HepG2 (cell line): ENCODE data around the gene RBM14. TPM values are rescaled to one million over a fixed set of nuclear protein-coding genes. Genes with fewer than 3 reads are reported as not detected.

Experiments used
- BCL3 ChIP-seq: sonication (generic); formaldehyde crosslinking; IDR thresholded peaks from 2 replicates; pipeline ENCODE4 v1.5.1; 2020; ENCODE audit warnings: mild to moderate bottlenecking, missing genetic modification reagents, moderate library complexity
- CC2D1A ChIP-seq: sonication (generic); formaldehyde crosslinking; IDR thresholded peaks from 2 replicates; pipeline ENCODE4 v1.8.1; 2023; ENCODE audit warnings: mild to moderate bottlenecking, missing genetic modification reagents
- CREB1 ChIP-seq, 2 experiments: fragments of 450-650 bp in 1 of 2; IDR thresholded peaks; 2 replicates each; pipeline ENCODE4 v1.6.1; 2016 to 2017; ENCODE audit warnings: control low read depth in 1 of 2, mild to moderate bottlenecking in 1 of 2, missing compliant biosample characterization in 1 of 2, missing genetic modification characterization in 1 of 2
- MAFK ChIP-seq, 2 experiments: IDR thresholded peaks in 1 of 2; conservative IDR thresholded peaks in 1 of 2; 2 replicates each; pipeline ENCODE4 v1.6.1; 2011; ENCODE audit warnings: improper control_type of control experiment in 2 of 2, low read length in 2 of 2
- NFIB ChIP-seq: sonication (generic); formaldehyde crosslinking; IDR thresholded peaks from 2 replicates; pipeline ENCODE4 v1.9.0; 2021; ENCODE audit warnings: missing genetic modification reagents, mild to moderate bottlenecking, borderline replicate concordance
- PREB ChIP-seq: sonication (generic); formaldehyde crosslinking; IDR thresholded peaks from 2 replicates; pipeline ENCODE4 v1.4.0; 2020; ENCODE audit warnings: missing genetic modification reagents
- ZFYVE20 ChIP-seq: sonication (generic); formaldehyde crosslinking; IDR thresholded peaks from 2 replicates; pipeline ENCODE4 v1.8.0; 2023; ENCODE audit warnings: low read depth, mild to moderate bottlenecking, moderate library complexity, missing genetic modification reagents, borderline replicate concordance
- ZNF317 ChIP-seq: sonication (generic); formaldehyde crosslinking; IDR thresholded peaks from 2 replicates; pipeline ENCODE4 v1.5.0; 2020; ENCODE audit warnings: mild to moderate bottlenecking, missing genetic modification reagents
- polyA plus RNA-seq, 8 experiments: library from polyadenylated mRNA; depleted of rRNA in 3 of 8; stranded (reverse) in 7 of 8; unstranded in 1 of 8; fragments of >200 nt; fragmentation: Illumina TruSeq in 4 of 8; extraction: Trizol in 4 of 8; gene quantifications; 2 replicates each; pipeline versions ENCODE4 v1.2.1 to v1.2.3, GENCODE V29; 2011 to 2016; ENCODE audit warnings: low read depth in 4 of 8, missing spikeins in 1 of 8, mixed read lengths in 1 of 8; ENCODE audit not compliant: insufficient read depth in 1 of 8
- total RNA-seq, 5 experiments: library from RNA; depleted of rRNA; stranded (reverse); fragments of >200 nt; fragmentation: Illumina TruSeq; extraction: Trizol; gene quantifications; 2 replicates each; pipeline ENCODE4 v1.2.3, GENCODE V29; 2016; ENCODE audit warnings: low read depth in 1 of 5
- TF ChIP-seq, protein P1 (sequence below): sonication (generic); formaldehyde crosslinking; IDR thresholded peaks from 2 replicates; pipeline ENCODE4 v1.8.1; 2022; ENCODE audit warnings: low read depth, mild to moderate bottlenecking, missing genetic modification reagents
- TF ChIP-seq, protein P2 (sequence below): sonication (generic); formaldehyde crosslinking; IDR thresholded peaks from 2 replicates; pipeline ENCODE4 v1.4.0; 2020; ENCODE audit warnings: missing genetic modification reagents, borderline replicate concordance
- TF ChIP-seq, protein P3 (sequence below): sonication (generic); formaldehyde crosslinking; IDR thresholded peaks from 2 replicates; pipeline ENCODE4 v1.9.0; 2021; ENCODE audit warnings: missing genetic modification reagents, mild to moderate bottlenecking, borderline replicate concordance
- TF ChIP-seq, protein P4 (sequence below): sonication (generic); IDR thresholded peaks from 2 replicates; pipeline ENCODE4 v1.6.1; 2016; ENCODE audit warnings: low read depth, borderline replicate concordance
- TF ChIP-seq, protein P5 (sequence below): sonication (generic); formaldehyde crosslinking; IDR thresholded peaks from 2 replicates; pipeline ENCODE4 v1.4.0; 2020; ENCODE audit warnings: missing genetic modification reagents

The RBM14 gene
- total and polyA plus RNA-seq, 2 of the 13 experiments (the other 11 are each of a cell fraction or from before 2014, with no cell fraction given): 12.7 to 44.1 TPM

GRCh38 chr11:66616379-66617154, at the start of gene RBM14 (continued):
- TF ChIP-seq, protein P1, sequence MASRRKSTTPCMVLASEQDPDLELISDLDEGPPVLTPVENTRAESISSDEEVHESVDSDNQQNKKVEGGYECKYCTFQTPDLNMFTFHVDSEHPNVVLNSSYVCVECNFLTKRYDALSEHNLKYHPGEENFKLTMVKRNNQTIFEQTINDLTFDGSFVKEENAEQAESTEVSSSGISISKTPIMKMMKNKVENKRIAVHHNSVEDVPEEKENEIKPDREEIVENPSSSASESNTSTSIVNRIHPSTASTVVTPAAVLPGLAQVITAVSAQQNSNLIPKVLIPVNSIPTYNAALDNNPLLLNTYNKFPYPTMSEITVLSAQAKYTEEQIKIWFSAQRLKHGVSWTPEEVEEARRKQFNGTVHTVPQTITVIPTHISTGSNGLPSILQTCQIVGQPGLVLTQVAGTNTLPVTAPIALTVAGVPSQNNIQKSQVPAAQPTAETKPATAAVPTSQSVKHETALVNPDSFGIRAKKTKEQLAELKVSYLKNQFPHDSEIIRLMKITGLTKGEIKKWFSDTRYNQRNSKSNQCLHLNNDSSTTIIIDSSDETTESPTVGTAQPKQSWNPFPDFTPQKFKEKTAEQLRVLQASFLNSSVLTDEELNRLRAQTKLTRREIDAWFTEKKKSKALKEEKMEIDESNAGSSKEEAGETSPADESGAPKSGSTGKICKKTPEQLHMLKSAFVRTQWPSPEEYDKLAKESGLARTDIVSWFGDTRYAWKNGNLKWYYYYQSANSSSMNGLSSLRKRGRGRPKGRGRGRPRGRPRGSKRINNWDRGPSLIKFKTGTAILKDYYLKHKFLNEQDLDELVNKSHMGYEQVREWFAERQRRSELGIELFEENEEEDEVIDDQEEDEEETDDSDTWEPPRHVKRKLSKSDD: peak; percentile 24; the same call in 1 of the 2 replicates
- 0 out of 2 replicates have a peak, but pooled peaks have one; percentile 3 for TF ChIP-seq ZNF317 (CRISPR knock-in tag)
- TF ChIP-seq, protein P2, sequence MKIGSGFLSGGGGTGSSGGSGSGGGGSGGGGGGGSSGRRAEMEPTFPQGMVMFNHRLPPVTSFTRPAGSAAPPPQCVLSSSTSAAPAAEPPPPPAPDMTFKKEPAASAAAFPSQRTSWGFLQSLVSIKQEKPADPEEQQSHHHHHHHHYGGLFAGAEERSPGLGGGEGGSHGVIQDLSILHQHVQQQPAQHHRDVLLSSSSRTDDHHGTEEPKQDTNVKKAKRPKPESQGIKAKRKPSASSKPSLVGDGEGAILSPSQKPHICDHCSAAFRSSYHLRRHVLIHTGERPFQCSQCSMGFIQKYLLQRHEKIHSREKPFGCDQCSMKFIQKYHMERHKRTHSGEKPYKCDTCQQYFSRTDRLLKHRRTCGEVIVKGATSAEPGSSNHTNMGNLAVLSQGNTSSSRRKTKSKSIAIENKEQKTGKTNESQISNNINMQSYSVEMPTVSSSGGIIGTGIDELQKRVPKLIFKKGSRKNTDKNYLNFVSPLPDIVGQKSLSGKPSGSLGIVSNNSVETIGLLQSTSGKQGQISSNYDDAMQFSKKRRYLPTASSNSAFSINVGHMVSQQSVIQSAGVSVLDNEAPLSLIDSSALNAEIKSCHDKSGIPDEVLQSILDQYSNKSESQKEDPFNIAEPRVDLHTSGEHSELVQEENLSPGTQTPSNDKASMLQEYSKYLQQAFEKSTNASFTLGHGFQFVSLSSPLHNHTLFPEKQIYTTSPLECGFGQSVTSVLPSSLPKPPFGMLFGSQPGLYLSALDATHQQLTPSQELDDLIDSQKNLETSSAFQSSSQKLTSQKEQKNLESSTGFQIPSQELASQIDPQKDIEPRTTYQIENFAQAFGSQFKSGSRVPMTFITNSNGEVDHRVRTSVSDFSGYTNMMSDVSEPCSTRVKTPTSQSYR: peak; percentile 88
- TF ChIP-seq NFIB (CRISPR knock-in tag): no peak
- TF ChIP-seq, protein P3, sequence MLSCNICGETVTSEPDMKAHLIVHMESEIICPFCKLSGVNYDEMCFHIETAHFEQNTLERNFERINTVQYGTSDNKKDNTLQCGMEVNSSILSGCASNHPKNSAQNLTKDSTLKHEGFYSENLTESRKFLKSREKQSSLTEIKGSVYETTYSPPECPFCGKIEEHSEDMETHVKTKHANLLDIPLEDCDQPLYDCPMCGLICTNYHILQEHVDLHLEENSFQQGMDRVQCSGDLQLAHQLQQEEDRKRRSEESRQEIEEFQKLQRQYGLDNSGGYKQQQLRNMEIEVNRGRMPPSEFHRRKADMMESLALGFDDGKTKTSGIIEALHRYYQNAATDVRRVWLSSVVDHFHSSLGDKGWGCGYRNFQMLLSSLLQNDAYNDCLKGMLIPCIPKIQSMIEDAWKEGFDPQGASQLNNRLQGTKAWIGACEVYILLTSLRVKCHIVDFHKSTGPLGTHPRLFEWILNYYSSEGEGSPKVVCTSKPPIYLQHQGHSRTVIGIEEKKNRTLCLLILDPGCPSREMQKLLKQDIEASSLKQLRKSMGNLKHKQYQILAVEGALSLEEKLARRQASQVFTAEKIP (CRISPR knock-in tag): no peak
- TF ChIP-seq, protein P4, sequence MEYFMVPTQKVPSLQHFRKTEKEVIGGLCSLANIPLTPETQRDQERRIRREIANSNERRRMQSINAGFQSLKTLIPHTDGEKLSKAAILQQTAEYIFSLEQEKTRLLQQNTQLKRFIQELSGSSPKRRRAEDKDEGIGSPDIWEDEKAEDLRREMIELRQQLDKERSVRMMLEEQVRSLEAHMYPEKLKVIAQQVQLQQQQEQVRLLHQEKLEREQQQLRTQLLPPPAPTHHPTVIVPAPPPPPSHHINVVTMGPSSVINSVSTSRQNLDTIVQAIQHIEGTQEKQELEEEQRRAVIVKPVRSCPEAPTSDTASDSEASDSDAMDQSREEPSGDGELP: no peak
- TF ChIP-seq PREB (CRISPR knock-in tag): peak; percentile 44; the same call in 1 of the 2 replicates
- TF ChIP-seq BCL3 (CRISPR knock-in tag): peak; percentile 49; the same call in 1 of the 2 replicates
- peak; percentile 94 for TF ChIP-seq CREB1 (IDR thresholded peaks at IDR 0.05)
- peak; percentile 85 for TF ChIP-seq CREB1 (CRISPR knock-in tag; IDR thresholded peaks at IDR 0.05)
- TF ChIP-seq, protein P5, sequence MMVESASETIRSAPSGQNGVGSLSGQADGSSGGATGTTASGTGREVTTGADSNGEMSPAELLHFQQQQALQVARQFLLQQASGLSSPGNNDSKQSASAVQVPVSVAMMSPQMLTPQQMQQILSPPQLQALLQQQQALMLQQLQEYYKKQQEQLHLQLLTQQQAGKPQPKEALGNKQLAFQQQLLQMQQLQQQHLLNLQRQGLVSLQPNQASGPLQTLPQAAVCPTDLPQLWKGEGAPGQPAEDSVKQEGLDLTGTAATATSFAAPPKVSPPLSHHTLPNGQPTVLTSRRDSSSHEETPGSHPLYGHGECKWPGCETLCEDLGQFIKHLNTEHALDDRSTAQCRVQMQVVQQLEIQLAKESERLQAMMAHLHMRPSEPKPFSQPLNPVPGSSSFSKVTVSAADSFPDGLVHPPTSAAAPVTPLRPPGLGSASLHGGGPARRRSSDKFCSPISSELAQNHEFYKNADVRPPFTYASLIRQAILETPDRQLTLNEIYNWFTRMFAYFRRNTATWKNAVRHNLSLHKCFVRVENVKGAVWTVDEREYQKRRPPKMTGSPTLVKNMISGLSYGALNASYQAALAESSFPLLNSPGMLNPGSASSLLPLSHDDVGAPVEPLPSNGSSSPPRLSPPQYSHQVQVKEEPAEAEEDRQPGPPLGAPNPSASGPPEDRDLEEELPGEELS (CRISPR knock-in tag): peak; percentile 46; the same call in 1 of the 2 replicates
- TF ChIP-seq CC2D1A (CRISPR knock-in tag): 0 out of 2 replicates have a peak, but pooled peaks have one; percentile 51
- 0 out of 2 replicates have a peak, but pooled peaks have one; percentile 11 for TF ChIP-seq ZFYVE20 (CRISPR knock-in tag)
- no peak for TF ChIP-seq MAFK (conservative IDR thresholded peaks at IDR 0.05 in 1 of 2, IDR thresholded peaks at IDR 0.05 in 1 of 2; ENCODE audit: low read length in 2 of 2)
